ENCODE measurements around the gene ADAT1.

Gene ADAT1

DNA sequence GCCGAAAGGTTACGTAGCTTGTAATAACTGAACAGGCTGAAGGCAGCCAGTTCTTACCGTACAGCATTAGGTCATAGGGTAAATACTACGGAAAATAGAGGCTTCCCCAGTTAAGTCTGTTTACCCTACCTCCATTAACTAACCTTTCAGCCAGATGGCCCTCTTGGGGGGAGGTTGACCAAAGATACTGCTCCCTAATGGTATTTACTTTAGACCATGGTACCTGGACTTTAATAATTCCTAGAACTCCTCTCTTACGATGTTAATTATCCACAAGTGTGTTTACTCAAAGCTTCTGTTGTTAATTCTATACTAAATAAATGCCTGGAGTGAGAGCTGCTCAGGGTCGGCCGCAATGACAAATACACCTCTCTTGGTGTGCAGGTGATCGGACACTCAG, 9.8 kb upstream of the ADAT1 start:
- no peaks in the 10 kb centered on the region for H3F3A ChIP-seq (ENCODE audit: insufficient read depth, low read length)
- H4K20me1 ChIP-seq (ENCODE audit: insufficient read depth, low read length): no peaks in the 10 kb centered on the region
- H3K79me2 ChIP-seq (ENCODE audit: low read length): no peaks in the 10 kb centered on the region
- H3K4me3 ChIP-seq (ENCODE audit: low read length): no peak overlapping the region
- H3K27ac ChIP-seq (ENCODE audit: low read length): no peak overlapping the region
- H3K9me2 ChIP-seq (replicated peaks; ENCODE audit: insufficient read depth, low read length): no peaks in the 10 kb centered on the region
- H3K36me3 ChIP-seq (replicated peaks; ENCODE audit: insufficient read depth, low read length): 0 out of 2 replicates have a peak, but pooled peaks cover 3% of the 10 kb centered on the region
- no peak overlapping the region for H2AFZ ChIP-seq (ENCODE audit: low read length)
- DNase-seq: no peak
- H3K4me2 ChIP-seq (ENCODE audit: low read depth, low read length): no peak overlapping the region
- no peaks in the 10 kb centered on the region for H3K27me3 ChIP-seq (replicated peaks; ENCODE audit: insufficient read depth, low read length)
- H3K9me3 ChIP-seq (replicated peaks; ENCODE audit: insufficient read depth, low read length): no peaks in the 10 kb centered on the region
- TF ChIP-seq EZH2phosphoT487 (IDR thresholded peaks at IDR 0.05; ENCODE audit: low read length) (no peak), EZH2 (optimal IDR thresholded peaks at IDR 0.05; ENCODE audit: low read depth, low read length) (no peak)
- TF ChIP-seq, protein P1, sequence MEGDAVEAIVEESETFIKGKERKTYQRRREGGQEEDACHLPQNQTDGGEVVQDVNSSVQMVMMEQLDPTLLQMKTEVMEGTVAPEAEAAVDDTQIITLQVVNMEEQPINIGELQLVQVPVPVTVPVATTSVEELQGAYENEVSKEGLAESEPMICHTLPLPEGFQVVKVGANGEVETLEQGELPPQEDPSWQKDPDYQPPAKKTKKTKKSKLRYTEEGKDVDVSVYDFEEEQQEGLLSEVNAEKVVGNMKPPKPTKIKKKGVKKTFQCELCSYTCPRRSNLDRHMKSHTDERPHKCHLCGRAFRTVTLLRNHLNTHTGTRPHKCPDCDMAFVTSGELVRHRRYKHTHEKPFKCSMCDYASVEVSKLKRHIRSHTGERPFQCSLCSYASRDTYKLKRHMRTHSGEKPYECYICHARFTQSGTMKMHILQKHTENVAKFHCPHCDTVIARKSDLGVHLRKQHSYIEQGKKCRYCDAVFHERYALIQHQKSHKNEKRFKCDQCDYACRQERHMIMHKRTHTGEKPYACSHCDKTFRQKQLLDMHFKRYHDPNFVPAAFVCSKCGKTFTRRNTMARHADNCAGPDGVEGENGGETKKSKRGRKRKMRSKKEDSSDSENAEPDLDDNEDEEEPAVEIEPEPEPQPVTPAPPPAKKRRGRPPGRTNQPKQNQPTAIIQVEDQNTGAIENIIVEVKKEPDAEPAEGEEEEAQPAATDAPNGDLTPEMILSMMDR (IDR thresholded peaks at IDR 0.05; ENCODE audit: low read length): no peak
- H3K9ac ChIP-seq (ENCODE audit: low read length): no peak overlapping the region
- no peaks in the 10 kb centered on the region for H3K4me1 ChIP-seq (ENCODE audit: low read length)

DNA sequence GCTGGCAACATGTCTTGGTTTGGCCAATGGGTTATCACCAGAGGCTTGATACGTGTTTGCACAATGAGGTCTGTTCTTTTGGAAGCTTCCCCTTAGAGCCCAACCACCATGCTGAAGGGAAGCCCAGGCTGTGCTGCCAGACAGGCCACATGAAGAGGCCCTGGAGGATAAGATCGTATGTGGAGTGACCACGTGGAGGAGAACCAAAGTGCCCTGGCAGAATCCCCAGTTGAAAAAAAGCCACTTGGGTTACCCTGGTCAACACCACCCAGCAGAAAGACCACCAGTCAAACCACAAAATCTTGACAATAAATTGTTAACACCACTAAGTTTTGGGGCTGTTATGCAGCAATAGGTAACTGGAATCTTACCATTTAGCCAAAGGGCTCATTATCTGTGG, 7.0 kb upstream of the ADAT1 start:
- Histone ChIP-seq H3K79me2 (ENCODE audit: low read length) (no peaks in the 10 kb centered on the region), H3K9me2 (replicated peaks; ENCODE audit: insufficient read depth, low read length) (no peaks in the 10 kb centered on the region), H3K27me3 (replicated peaks; ENCODE audit: insufficient read depth, low read length) (no peaks in the 10 kb centered on the region), H3F3A (ENCODE audit: insufficient read depth, low read length) (no peaks in the 10 kb centered on the region), H3K9ac (ENCODE audit: low read length) (no peak overlapping the region), H3K4me1 (ENCODE audit: low read length) (no peaks in the 10 kb centered on the region), H3K4me2 (ENCODE audit: low read depth, low read length) (no peak overlapping the region), H3K4me3 (ENCODE audit: low read length) (no peak overlapping the region), H3K36me3 (replicated peaks; ENCODE audit: insufficient read depth, low read length) (0 out of 2 replicates have a peak, but pooled peaks cover 3% of the 10 kb centered on the region), H3K27ac (ENCODE audit: low read length) (no peak overlapping the region), H4K20me1 (ENCODE audit: insufficient read depth, low read length) (no peaks in the 10 kb centered on the region), H3K9me3 (replicated peaks; ENCODE audit: insufficient read depth, low read length) (no peaks in the 10 kb centered on the region), H2AFZ (ENCODE audit: low read length) (no peak overlapping the region)
- no peak for DNase-seq
- TF ChIP-seq, protein P1 (IDR thresholded peaks at IDR 0.05; ENCODE audit: low read length): no peak
- TF ChIP-seq EZH2 (optimal IDR thresholded peaks at IDR 0.05; ENCODE audit: low read depth, low read length) (no peak), EZH2phosphoT487 (IDR thresholded peaks at IDR 0.05; ENCODE audit: low read length) (no peak)

DNA sequence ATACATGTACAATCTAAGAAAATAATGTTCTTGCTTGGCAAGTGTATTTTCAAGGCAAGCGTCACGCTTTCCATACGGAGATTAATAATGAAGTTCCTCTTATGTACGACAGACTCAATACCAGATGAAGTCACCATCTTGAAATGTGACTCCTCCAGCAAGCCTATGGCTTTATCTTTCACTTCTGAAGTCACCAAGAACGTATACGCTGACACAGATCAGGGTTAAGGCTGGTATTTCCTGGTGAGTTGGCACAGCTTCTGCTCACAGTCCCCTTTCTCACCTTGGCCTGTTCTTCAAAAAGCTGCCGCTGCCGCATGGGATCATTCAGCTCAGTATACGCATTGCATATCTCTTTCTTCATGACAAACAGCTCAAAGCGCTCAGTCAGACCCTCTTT, 6.1 kb upstream of the ADAT1 start:
- Histone ChIP-seq H4K20me1 (ENCODE audit: insufficient read depth, low read length) (no peaks in the 10 kb centered on the region), H3K27me3 (replicated peaks; ENCODE audit: insufficient read depth, low read length) (no peaks in the 10 kb centered on the region), H3K4me1 (ENCODE audit: low read length) (no peaks in the 10 kb centered on the region), H3K9me2 (replicated peaks; ENCODE audit: insufficient read depth, low read length) (no peaks in the 10 kb centered on the region), H3K9ac (ENCODE audit: low read length) (no peak overlapping the region), H3K4me2 (ENCODE audit: low read depth, low read length) (no peak overlapping the region), H3K79me2 (ENCODE audit: low read length) (no peaks in the 10 kb centered on the region), H3F3A (ENCODE audit: insufficient read depth, low read length) (no peaks in the 10 kb centered on the region), H2AFZ (ENCODE audit: low read length) (no peak overlapping the region), H3K4me3 (ENCODE audit: low read length) (no peak overlapping the region), H3K36me3 (replicated peaks; ENCODE audit: insufficient read depth, low read length) (0 out of 2 replicates have a peak, but pooled peaks cover 3% of the 10 kb centered on the region), H3K9me3 (replicated peaks; ENCODE audit: insufficient read depth, low read length) (no peaks in the 10 kb centered on the region), H3K27ac (ENCODE audit: low read length) (no peak overlapping the region)
- TF ChIP-seq, protein P1 (IDR thresholded peaks at IDR 0.05; ENCODE audit: low read length): no peak
- TF ChIP-seq EZH2phosphoT487 (IDR thresholded peaks at IDR 0.05; ENCODE audit: low read length): no peak
- TF ChIP-seq EZH2 (optimal IDR thresholded peaks at IDR 0.05; ENCODE audit: low read depth, low read length): no peak
- no peak for DNase-seq

All from MM.1S (cell line).